Glomerular visceral epithelial cell (primary cell): ENCODE data around the gene FTCD.
"Not testable (repeated sequence)": the region's sequence is repeated elsewhere in the genome, so short reads cannot be mapped to it uniquely, and the experiment has no call there.

Experiments used
- DNase-seq: peaks from one replicate; pipeline ENCODE4 v3.0.0-alpha.2; 2016; ENCODE audit errors: extremely low spot score

The FTCD gene

DNA sequence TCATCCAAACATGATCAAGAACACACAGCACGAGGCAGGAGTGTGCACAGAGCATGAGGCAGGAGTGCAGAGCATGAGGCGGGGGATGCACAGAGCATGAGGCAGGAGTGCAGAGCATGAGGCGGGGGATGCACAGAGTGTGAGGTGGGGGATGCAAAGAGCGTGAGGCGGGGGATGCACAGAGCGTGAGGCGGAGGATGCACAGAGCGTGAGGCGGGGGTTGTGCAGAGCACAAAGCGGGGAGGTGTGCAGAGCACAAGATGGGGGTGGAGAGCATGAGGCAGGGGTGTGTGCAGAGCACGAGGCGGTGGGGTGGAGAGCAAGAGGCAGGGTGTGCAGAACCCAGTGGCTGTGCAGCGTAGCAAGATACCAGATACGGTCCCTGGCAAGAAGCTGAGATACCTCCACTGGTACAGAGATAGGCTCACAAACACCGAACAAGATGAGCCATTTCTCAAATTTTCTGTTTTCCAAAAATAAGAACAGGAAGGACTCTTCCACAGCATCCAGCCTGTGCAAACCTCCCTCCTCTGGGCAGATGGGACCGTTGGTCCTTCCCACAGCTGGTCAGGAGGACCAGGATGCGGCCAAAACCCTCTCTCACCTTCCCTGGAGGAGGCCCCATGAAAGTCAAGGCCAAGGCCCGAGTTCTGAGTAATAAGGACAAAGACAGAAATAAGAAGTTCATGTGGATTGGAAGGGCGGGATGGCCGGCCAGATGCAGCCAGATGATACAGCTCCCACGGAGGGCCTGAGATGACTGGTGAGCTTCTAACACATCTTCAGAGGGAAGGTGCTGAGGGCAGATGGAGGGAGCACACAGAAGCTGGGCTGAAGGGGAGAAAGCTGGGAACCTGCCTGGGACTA is 16.9 kb upstream of the FTCD start:
- no peak for DNase-seq

DNA sequence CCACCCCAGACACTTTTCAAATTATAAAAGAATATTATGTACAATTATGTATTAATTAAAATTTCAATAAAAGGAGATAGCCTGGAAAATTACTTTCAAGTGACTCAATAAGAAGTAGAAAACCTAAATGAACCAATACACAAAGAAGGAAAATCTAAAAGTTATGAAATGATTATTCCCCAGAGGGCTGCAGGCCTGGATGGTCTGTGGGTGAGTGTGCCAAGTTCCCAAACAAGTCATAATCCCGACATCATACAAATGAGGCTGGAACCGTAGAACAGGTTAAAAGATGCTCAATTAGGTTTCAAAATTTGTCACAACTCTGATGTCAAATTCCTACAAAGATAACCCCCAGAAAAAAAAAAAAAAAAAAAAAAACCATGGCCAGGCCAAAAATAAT is 16.2 kb upstream of the FTCD start:
- no peak for DNase-seq

DNA sequence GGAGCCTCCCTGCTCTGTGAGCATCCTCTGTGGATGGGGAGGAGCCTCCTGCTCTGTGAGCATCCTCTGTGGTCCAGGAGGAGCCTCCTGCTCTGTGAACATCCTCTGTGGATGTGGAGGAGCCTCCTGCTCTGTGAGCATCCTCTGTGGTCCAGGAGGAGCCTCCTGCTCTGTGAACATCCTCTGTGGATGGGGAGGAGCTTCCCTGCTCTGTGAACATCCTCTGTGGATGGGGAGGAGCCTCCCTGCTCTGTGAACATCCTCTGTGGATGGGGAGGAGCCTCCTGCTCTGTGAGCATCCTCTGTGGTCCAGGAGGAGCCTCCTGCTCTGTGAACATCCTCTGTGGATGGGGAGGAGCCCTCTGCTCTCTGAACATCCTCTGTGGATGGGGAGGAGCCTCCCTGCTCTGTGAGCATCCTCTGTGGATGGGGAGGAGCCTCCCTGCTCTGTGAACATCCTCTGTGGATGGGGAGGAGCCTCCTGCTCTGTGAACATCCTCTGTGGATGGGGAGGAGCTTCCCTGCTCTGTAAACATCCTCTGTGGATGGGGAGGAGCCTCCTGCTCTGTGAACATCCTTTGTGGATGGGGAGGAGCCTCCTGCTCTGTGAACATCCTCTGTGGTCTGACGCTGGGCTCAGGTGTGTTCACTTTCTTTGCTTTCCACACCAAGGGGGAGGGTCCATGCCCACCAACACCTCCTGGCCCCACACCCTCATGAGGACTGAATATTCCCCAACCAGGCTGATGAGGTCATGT is 15.2 kb upstream of the FTCD start:
- not testable (repeated sequence) for DNase-seq

DNA sequence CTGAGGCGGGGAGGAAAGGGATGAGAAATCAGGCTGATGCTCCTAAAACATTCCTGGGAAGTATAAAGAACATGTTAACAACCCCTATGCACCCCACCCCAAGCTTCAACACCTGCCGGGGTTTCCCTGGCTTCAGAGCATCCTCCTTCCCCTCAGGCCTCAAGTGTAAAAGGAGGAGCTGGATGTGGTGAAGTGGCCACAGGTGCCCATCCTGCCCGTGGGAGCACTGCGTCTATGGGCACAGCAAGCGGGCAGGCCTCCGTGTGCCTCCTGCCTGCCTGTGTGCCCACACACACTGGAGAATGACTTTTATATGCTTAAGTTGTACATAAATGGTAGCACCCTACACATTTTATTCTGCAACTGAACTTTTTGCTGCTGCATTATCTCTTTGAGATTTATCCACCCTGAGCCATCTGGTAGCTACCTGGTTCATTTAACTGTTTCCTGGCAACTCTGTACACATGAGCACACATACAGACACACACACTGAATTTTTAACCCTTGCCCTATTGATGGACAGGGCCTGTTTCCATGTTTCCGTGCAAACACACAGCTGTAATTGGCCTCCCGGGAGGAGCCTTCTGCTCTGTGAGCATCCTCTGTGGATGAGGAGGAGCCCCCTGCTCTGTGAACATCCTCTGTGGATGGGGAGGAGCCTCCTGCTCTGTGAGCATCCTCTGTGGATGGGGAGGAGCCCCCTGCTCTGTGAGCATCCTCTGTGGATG is 13.4 kb upstream of the FTCD start:
- DNase-seq: no peak

- DNase-seq: no peak
Measured at GRCh38 chr21:46168238-46168637, 12.9 kb upstream of the FTCD start.

DNA sequence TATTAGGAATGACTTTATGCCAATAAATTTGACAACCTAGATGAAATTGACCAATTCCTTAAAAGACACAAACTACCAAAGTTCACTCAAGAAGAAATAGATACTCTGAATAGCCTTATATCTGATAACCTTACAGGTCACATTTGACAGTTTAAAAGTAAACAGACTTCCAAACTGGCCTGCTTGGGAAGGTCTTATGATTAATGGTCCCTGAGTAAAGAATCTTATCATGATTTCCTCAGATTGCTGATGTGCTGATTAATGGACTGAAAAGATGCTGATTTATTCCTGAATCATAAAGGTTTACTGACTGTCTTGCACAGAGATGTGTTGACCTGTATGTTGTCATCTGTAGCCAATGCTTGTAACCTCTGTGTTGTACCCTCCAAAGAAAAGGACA is 9.7 kb upstream of the FTCD start:
- no peak for DNase-seq

DNA sequence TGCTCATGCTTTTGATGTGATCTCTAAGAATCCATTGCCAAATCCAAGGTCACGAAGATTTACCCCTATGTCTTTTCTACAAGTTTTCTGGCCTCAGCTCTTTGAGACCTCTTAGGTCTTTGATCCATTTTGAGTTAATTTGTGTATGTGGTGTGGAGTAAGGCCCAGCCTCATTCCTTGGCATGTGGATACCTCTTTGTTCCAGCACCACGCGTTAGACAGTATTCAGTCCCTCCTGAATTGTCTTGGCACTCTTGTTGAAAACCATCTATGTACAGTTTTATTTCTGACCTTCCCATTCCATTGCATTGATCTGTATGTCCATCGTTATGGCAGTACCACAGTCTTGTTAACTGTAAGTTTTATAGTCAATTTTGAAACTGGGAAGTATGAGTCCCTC is 8.0 kb upstream of the FTCD start:
- no peak for DNase-seq

DNA sequence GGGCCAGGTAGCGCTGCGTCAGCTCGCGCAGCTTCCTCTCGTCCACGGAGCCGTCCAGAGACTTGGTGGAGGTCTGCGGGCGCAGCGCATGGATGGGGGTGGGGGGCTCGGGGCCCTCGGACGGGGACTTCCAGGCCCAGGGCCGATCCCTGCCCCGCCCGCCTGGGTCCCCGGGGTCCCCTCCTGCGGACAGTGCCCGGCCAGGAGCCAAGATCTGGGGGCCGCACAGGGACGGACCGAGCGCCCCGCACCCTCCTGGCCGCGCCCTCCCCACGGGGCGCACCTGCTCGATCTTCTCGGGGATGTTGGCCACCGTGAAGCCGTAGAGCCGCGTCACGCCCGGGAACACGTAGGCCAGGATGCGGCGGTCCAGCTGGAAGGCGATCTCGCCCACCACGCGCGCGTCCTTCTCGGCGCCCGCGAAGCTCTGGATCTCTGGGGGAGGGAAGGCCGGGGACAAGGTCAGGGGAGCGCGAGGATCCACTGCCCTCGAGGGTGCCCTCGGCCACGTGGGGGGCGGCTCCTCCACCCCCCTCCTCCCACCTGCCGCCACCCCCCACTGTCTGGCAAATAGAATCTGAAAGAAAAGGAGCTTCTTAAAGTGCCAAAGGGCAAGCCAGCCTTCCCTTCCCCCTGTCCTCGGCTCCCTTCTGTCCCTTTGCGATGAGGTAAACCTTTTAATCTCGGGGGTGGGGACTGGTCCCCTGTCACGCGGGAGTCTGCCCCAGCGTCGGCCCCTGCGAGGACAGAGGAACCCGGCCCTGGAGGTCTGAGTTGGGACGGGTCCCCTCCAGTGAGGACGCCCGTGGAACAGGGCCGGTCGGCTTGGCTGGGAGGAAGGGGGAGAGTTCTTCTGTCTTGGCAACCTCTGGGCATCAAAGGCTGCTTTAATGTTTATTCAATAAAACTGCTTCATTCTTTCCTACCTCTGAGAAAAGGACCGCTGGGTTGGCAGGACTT is 6.5 kb upstream of the FTCD start:
- no peak for DNase-seq

GRCh38 chr21:46160907-46161632 is 5.7 kb upstream of the FTCD start:
- no peak for DNase-seq

- no peak for DNase-seq
Measured at GRCh38 chr21:46160657-46160906, 5.2 kb upstream of the FTCD start.

DNA sequence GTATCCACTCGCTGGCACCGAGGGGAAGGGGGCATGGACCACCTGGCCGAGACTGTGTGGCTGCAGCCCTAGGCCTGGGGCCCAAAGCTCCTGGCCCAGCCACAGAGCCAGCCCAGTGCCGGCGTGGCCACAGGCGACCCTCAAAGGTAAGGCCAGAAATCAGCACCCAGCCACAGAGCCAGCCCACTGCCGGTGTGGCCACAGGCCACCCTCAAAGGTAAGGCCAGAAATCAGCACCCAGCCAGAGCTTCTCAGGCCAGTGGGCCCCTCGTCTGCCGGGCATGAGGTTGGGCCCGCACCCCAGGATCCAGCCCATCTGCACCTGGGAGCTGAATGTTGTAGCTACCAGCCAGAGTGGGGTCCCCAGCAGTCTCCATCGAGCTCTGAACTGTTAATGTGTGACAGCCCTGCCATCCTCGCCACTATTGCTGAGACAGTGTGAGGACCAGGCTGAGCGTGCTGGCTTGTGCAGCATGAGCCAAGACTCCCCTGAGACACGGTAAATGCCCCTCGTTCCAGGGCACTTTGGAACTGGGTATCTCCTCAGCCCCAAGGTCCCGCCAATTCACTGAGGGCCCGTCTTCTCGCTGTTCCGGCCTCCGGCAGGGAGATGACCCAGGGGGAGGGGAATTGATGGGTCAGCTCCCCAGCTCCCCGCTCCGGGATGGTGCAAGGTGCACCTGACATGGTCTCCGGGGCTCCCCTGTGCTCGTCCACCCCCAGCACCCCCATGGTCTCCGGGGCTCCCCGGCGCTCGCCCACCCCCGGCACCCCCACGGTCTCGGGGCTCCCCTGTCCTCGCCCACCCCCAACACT is 4.7 kb upstream of the FTCD start:
- no peak for DNase-seq

GRCh38 chr21:46159390-46159789 is 4.0 kb upstream of the FTCD start:
- DNase-seq: no peak

GRCh38 chr21:46158666-46159300 is 3.4 kb upstream of the FTCD start:
- DNase-seq: no peak

GRCh38 chr21:46157987-46158451 is 2.6 kb upstream of the FTCD start:
- no peak for DNase-seq

DNA sequence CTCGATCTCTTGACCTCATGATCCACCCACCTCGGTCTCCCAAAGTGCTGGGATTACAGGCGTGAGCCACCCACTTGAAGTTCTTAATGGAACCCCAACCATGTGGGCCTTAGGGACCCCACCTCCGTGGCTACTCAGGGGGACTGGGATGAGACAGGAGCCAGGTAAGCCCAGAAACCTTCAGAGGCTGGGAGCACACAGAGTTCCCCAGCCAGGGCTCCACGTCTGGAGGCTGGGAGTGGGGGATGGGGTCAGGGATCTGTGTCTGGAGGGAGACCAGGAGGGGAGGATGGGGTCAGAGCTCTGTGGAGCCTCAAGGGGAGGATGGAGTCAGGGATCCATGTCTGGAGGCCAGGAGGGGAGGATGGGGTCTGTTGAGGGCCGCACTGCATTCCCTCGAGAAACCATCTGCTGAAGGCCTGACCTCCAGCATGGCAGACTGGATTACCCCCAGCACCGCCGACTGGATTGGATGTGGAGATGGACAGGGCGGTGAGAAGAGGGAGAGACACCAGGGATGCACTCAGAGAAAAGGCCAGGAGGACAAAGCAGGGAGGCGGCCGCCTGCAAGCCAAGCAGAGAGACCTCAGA is 2.1 kb upstream of the FTCD start:
- no peak for DNase-seq

DNA sequence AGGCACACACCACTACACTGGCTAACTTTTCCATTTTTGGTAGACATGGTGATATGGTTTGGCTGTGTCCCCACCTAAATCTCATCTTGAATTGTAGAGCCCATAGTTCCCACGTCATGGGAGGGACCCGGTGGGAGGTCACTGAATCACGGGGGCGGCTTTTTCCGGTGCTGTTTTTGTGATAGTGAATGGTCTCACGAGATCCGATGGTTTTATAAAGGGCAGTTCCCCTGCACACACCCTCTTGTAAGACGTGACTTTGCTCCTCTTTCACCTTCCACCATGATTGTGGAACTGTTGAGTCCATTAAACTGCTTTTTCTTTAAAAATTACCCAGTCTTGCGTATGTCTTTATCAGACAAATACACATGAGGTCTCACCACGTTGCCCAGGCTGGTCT is 1.3 kb upstream of the FTCD start:
- no peak for DNase-seq

- no peak for DNase-seq
Measured at GRCh38 chr21:46156378-46156645, 933 bp upstream of the FTCD start.

DNA sequence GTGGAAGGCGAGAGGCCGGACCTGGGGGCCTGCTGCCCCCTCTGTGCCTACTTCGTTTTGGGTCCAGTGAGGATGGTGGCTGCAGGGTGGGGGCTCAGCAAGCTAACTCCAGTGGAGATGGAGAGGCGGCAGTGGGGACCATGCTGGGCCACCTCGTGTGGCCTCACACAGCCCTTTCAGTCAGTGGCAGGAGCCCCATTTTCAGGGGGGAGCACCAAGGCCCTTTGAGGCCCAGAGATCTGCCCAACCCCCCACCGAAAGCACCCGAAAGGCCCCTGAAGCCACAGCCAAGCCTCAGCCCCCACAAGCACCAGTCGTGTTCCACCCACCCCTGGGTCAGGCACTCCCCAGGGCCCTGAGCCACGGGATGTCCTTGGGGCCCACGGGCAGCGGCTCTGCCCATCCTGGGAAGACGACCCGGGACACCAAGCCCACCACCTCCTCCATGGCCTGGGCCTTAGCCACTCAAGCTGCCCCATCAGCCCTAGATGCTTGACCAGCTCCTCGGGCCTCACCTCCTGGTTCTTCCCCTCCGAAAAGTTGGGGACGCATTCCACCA is 345 bp downstream of the FTCD start:
- DNase-seq: no peak
